ENCODE measurements around the gene PTPN12.
A peak's percentile ranks its signal among the peaks of the same experiment; 100 is the strongest.
"Not testable (repeated sequence)": the region's sequence is repeated elsewhere in the genome, so short reads cannot be mapped to it uniquely, and the experiment has no call there.

PTPN12 gene

DNA sequence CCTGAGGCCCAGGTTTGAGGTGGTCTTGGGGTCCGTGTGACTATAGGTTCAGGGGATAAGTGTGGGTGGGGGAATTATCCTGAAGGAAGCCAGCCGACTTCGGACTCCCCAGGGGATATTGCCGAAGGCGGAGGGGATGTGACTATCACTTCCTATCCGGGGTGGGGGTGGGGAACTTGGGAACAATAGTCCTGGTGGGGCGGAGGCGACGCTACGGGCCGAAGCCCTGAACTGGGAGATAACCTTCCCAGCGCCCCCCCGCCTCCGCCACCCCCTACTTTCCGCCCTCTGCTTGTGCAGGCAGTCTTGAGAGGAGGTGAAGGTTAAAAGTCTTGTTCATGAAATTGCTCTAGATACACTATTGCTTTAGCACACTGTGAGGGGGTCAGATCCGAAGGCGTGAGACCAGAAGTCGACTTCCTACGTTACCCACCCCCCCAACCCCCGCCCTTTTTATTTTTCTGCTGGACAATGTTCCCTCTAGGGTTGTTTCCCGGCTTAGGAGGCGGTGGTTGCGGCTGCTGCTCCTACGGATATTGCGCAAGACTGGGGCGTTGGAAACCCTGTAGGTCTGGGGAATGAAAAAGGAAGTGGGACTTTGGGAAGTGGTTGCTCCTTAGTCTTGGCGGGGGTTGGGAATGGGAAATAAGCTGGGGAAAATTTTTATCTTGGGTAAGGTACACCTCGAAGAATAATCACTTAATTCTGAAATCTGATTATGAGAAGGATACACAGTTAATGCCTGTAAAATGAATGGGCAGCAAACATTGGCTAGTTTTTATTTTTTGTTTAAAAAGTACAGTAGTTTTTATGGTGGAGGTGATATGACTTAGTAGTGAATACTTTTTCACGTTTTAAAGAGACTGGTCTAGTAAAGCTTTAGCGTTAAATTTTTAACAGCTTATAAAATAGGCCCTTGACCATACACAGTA is 1.5 kb downstream of the PTPN12 start:
- DNase-seq (ENCODE audit: low spot score), result peak; percentile 94

DNA sequence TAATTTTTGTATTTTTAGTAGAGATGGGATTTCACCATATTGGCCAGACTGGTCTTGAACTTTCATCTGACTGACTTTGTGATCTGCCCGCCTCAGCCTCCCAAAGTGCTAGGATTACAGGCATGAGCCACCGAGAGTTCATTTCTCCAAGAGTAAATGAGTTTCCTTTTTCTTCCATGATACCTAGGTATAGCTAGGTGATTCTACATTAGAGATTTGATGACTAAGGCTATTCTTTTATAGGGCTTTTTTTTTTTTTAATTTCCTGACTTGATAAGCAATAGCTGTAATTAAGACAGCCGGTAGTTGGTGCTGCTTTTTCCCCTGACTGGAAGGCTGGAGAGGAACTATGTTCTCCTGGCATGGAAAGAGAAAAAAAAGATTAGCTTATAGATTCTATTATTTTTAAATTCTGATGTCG is 3.3 kb downstream of the PTPN12 start:
- no peak for DNase-seq (ENCODE audit: low spot score)

DNA sequence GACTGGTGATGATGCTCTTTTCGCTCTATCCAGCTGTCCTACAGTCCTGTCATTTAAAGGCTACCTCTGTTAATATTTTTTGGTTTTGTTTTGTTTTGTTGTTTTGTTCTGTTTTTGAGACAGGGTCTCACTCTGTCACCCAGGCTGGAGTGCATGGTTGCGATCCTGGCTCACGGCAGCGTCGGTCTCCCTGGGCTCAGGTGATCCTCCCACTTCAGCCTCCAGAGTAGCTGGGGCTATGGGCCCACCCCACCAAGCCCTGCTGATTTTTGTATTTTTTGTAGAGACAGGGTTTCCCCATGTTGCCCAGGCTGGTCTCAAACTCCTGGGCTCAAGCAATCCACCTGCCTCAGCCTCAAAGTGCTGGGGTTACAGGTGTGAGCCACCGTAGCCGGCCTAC is 3.9 kb downstream of the PTPN12 start:
- DNase-seq (ENCODE audit: low spot score), result not testable (repeated sequence)

DNA sequence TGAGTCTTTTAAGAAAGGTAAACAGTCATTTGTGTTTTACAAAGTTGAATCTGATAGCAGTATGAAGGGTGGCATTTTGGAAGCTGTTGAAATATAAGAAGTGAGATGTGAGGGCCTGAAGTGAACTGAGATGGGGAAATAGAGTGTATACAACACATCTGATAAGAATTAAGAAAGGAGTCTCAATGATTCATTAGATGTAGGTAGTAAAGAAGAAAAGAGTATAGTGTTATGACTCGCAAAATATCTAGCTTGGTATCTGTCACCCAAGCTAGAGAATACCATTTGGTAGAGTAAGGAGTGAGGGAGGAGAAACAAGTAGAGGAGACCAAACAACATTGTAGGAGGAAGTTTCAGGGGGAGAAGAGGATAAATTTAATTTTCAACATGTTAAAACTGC is 5.3 kb downstream of the PTPN12 start:
- no peak for DNase-seq (ENCODE audit: low spot score)

DNA sequence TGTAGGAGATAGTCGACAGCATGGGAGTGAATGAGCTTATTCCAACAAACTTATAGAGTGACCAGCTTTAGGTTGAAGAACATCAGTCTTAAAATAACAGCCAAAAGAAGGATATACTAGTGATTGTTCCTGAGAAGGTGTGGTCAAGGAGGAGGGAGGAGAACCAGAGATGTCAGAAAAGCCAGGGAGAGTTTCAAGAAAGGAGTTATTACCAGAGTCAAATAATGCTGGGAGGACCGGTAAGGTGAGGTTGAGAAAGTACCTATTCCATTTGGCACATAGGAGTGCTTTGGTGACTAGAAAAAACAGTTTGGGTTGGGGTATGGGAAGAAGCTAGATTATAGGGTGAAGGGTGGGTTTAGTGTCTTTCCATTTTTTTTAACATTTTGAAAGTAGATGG is 5.8 kb downstream of the PTPN12 start:
- DNase-seq (ENCODE audit: low spot score), result no peak

DNA sequence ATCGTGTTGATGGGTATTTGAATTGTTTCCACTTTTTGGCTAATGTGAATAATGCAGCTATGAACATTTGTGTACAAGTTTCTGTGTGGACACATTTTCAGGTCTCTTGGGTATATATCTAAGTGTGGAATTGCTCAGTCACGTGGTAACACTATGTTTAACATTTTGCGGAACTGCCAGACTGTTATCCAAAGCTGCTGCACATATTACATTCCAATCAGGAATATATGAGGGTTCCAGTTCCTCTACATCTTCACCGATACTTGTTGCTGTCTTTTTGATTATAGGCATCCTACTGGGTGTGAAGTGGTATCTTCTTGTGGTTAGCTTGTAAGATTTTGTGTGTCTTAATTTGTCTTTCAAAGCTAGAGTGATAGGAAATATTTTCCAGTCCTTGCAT is 6.8 kb downstream of the PTPN12 start:
- DNase-seq (ENCODE audit: low spot score), result no peak

DNA sequence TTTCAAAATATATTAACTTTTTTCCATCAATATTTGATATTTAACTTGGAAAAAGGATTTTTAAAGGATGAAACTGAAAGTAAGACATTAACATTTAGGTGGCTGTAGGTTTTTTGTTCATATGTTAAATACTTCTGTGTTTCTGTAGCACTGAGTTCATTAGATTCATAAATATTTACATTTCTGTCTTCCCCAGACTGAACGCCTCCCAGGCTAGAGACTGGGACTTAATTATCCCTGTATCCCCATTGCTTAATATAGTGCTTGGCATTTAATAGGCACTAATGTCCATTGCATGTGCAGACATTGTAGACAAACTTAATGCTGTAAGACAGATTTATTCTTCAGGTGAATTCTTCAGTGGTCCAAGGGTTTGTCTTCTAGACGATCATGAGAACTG is 7.4 kb downstream of the PTPN12 start:
- no peak for DNase-seq (ENCODE audit: low spot score)

DNA sequence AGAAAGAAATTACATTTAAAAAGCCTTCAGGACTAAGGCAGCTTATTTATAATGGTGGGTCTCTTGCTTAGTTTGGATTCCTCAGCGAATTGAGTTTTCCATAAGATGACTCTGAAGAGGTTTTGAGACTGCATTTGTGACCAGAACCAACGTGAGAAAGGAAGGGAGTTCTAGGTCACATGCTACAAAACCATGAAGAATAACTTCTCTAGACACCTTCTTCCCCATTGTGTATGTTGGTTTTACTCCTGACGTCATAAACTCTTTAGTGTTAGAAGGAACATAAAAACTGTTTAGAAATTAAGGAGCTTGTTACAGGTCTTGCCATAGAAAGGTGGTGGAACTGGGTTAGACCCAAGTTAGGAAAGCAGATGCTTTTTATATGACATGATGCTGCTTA is 11.1 kb downstream of the PTPN12 start:
- no peak for DNase-seq (ENCODE audit: low spot score)

DNA sequence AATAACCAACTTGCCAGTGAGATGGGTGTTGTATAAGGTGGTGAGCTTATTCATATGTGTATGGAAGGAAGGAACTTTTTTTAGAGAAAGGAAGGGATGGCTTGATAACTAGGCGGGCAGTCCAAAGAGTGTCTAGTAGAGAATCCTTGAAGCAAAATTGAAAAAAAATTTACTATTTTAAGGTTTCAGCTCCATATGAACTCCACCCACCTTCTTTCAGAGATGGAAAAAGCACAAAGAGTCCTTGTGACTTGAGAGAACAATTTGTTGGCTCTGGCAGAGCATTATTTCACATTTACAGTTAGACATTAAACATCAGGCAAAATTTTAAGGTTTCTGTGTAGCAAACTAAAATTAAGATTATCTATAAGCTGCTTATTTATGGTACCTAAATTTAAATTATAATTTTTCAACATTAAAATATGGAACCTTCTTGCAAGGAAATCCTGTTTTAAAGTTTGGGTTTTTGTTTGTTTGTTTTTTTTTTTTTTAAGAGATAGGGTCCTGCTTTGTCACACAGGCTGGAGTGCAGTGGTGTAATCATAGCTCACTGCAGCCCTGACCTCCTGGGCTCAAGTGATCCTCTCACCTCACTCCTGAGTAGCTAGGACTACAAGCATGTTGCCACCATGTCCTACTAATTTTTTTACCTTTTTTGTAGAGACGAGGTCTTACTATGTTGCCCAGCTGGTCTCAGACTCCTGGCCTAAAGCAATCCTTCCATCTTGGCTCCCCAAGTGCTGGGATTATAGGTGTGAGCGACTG is 12.2 kb downstream of the PTPN12 start:
- DNase-seq (ENCODE audit: low spot score), result no peak

DNA sequence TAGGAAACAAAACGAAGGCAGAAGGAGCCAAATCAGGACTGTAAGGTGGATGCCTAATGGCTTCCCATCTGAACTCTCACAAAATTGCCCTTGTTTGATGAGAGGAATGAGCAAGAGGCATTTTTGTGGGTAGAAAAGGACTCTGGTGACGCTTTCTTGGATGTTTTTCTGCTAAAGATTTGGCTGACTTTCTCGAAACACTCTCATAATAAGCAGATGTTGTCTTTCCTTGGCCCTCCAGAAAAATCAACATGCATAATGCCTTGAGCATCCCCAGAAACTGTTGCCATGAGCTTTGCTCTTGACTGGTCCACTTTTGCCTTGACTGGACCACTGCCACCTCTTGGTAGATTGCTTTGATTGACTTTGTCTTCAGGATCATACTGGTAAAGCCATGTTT is 13.5 kb downstream of the PTPN12 start:
- no peak for DNase-seq (ENCODE audit: low spot score)

DNA sequence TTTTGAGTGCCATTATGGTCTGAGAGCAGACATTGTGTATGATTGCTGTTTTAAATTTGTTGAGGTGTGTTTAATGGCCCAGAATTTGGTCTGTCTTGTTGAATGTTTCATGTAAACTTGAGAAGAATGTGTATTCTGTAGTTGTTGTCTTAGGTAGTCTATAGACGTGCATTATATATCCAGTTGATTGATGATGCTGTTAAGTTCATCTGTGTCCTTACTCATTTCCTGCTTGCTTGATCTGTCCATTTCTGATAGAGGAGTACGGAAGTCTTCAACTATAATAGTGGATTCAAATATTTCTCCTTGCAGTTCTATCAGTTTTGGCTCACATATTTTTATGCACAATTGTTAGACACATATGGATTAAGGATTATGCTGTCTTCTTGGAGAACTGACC is 16.0 kb downstream of the PTPN12 start:
- DNase-seq (ENCODE audit: low spot score), result no peak

DNA sequence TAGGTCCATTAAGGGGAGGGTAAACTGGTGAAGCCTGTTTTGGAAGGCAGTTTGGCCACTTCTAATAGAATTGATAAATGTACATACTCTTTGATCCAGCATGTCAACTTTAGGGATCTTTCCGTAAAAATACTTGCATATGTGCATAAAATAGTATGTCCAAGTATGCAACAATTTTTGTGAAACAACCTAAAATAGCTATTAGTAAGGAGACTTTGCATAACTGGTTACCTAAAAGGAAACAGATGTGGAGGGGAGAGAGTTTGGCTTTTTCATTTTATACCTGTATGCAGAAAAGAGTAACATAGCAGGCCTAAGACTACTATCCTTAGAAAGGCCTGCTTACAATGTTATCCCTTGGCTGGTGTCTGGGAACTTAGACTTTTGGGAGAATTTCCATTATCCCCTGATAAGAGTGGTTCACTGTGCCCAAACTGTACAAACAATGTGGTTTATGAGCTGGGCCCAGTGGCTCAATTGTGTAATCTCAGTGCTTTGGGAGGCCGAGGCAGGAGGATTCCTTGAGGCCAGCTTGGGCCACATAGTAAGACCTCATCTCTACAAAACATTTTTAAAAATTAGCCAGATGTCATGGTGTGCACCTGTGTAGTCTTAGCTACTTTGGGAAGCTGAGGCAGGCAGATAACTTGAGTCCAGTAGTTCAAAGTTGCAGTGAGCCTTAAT is 21.3 kb downstream of the PTPN12 start:
- DNase-seq (ENCODE audit: low spot score), result no peak

DNA sequence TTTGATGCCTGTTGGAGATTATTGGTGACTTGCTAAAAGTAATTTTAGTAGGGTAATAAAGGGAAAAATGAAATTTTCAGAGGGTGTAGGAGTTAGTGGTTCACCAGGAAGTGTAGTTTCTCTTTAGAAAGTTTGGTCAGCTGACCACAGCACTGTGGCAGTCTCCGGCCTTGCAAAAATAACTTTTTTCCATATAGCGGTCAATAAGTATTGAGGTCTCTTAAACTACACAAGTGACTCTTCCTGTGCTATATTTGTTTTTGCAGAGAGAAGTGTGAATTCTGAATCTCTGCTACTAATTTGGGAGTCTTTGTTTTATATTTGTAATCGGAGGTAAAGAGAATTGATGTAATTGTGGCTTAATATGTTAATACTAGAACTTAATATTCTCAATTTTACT is 24.3 kb downstream of the PTPN12 start:
- DNase-seq (ENCODE audit: low spot score), result no peak

DNA sequence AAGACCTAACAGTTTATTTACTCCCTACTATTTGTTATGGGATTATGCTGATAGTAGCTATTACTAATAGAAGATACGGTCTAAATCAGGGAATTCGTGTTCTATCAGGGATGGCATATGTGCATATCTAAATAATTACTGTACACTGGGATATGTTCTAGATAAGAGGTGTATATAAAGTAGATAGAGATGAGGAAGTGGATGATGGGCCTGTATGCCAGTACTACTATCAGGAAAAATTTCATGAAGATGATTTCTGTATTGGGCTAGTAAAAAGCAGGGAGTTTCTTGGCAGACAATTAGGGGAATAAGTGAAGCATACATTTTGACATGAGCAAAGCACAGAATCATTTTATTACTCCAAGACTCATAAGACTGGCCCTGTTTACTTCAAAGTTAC is 26.2 kb downstream of the PTPN12 start:
- DNase-seq (ENCODE audit: low spot score), result no peak

DNA sequence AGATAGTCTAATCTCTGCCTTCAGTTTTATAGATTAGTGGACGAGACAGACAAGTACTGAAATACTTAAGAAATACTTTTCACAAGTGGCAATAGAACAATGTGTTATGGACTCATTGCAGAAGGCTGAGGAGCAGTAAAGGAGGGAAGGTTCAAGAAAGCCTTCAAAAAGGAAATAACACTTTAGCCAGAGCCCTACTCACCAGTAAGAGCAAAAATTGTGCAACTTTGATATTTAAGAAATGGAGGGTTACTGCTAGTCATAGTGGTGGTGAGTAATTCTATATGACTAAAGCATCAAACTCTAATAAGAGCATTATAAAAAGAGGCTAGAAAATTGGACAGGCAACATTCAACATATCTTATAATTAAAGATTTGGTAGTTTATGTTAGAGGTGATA is 28.8 kb downstream of the PTPN12 start:
- DNase-seq (ENCODE audit: low spot score), result no peak

DNA sequence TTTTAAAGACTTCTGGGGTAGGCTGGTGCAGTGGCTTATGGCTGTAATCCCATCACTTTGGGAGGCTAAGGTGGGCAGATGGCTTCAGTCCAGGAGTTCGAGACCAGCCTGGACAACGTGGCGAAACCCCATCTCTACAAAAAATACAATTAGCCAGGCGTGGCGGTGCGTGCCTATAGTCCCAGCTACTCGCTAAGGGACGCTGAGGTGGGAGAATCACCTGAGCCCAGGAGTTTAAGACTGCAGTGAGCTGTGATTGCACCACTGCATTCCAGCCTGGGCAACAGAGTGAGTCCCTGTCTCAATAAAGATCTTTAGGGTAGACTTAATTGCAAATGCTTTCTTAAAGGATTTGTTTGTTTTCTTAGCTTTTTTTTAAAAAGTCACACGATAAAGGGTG is 29.3 kb downstream of the PTPN12 start:
- no peak for DNase-seq (ENCODE audit: low spot score)

DNA sequence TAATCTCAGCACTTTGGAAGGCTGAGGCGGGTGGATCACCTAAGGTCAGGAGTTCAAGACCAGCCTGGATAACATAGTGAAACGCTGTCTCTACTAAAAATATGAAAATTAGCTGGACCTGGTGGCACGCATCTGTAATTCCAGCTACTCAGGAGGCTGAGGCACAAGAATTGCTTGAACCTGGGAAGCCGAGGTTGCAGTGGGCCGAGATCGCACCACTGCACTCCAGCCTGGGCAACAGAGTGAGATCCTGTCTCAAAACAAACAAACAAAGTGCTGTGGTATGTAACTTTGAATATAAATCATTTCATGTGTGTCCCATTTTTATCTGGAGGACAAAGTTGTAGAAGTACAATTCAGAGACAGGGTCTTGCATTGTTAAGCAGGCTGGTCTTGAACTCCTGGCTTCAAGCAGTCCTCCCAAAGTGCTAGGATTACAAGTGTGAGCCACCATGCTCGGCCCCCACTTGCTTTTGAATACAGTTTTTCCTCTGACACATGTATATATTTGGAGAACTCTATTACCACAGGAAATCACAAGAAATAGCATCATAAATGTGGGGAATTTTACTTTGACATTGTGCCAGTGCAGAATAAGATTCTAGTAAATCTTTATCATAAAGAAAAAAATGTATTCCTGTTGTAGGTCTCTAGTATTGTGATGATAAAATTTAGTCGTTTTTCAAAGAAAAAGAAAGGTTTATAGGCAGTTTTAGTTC is 32.6 kb downstream of the PTPN12 start:
- no peak for DNase-seq (ENCODE audit: low spot score)

DNA sequence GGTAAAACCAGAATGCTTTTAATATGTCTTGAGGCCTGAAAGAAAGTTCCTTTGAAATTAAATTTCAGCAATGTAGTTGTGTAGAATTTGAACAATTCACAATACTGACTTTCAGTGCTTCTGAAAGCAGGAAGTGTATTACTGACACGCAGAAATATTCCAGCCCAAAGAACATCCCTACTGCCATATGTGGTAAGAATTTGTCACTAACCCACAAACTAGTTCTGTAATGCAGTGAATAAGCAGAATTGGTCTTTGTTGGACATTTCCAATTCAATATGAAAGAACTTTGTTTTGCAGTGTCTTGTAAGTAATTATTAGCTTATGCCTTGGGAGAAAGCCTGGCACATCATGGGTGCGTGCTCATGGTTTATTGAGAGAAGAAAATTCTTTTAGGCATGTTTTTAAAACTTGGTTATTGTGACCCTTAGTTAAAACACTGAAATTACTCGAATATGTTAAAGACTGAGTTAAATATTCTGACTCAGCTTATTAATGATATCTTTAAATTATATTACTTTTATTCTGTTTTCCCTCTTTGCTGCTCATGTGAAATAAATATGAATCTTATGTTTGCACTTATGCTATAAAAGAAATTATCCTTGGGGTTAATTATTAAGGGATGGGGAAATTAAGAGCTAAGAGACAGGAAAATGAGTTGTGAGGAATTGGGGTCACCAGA is 33.4 kb downstream of the PTPN12 start:
- DNase-seq (ENCODE audit: low spot score), result no peak

DNA sequence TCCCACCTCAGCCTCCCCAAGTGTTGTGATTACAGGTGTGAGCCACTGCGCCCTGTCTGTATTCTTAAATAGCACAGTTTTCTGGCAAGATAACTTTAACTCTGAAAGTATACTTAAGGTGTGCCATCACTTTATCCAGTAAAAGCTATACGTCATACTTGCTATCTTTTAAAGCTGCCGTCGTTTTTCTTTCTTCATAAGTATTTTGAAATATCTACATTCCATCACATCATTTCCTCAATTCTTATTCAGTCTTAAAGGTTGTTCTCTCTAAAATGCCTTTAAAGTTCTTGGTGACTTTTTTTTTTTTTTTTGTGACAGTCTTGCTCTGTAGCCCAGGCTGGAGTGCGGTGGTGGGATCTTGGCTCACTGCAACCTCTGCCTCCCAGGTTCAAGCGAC is 34.7 kb downstream of the PTPN12 start:
- DNase-seq (ENCODE audit: low spot score), result no peak

DNA sequence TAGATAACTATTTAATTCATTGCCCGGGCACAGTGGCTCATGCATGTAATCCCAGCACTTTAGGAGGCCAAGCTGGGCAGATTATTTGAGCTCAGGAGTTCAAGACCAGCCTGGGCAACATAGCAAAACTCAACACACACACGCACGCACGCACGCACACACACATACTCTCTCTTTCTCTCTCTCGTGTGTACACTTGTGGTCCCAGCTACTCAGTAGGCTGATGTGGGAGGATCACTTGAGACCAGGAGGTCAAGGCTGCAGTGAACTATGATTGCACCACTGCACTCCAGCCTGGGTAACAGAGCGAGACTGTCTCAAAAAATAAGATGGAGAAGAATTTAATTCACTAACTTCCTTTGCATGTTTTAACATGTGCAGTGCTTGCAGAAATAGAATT is 38.1 kb downstream of the PTPN12 start:
- DNase-seq (ENCODE audit: low spot score), result no peak

DNA sequence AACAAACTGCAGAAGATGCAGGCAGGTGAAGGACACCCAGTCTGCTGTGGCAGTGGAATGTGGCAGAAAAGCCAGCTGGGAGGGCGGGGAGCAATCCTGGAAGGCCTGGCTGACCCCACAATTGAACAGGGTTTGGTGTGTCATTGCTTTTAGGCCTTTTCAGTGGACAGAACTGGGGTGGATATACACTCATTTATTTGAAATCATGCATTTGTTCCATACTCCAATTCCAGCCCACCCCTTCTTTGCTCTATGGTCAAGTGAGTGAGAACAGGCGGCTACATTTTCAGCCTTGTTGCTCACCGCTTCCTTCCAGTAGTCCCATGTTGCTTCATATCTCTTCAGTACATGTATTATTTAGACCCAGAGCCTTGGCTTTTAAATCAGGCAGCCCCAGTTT is 39.8 kb downstream of the PTPN12 start:
- no peak for DNase-seq (ENCODE audit: low spot score)

DNA sequence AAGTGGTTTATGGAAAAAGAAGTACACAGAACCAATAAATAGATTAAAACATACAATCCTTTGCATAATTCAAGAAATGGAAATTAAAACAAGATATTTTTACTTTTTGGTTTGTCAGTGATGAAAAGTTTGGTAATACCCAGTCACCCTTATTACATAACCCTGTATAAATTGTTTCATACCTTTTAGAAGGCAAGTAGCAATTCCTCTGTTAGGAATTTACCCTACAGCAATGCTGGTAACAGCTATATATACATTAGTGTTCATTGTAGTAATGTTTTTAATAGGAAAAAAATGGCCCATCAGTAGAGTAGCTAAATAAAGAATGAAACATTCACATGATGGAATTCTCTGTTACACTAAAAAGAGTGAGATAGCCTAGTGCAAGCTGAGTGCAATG is 42.7 kb downstream of the PTPN12 start:
- no peak for DNase-seq (ENCODE audit: low spot score)

Measured in LoVo (cell line).